Hepatocyte (in vitro differentiated cells): ENCODE measurements around the gene LRRC63. TPM values are rescaled to one million over a fixed set of nuclear protein-coding genes. Genes with fewer than 3 reads are reported as not detected.

ENCODE experiments used
- DNase-seq: peaks from one replicate; pipeline ENCODE4 v3.0.0-alpha.2; 2016; ENCODE audit warnings: low spot score
- H2AFZ ChIP-seq: fragments of 200-600 bp; sonication (generic); 2 replicates; pipeline ENCODE4 v1.6.0; 2016; ENCODE audit warnings: antibody characterized with exemption, mild to moderate bottlenecking
- H3K27ac ChIP-seq: fragments of 200-600 bp; sonication (generic); 2 replicates; pipeline ENCODE4 v1.5.1; 2016; ENCODE audit warnings: mild to moderate bottlenecking
- H3K27me3 ChIP-seq: fragments of 200-600 bp; sonication (generic); 2 replicates; pipeline ENCODE4 v1.6.1; 2016
- H3K36me3 ChIP-seq: fragments of 200-600 bp; sonication (generic); replicated peaks from 2 replicates; pipeline ENCODE4 v1.5.1; 2016; ENCODE audit warnings: low read depth; ENCODE audit not compliant: insufficient read depth
- H3K4me1 ChIP-seq: fragments of 200-600 bp; sonication (generic); 2 replicates; pipeline ENCODE4 v1.5.1; 2016; ENCODE audit warnings: mild to moderate bottlenecking, moderate library complexity; ENCODE audit not compliant: insufficient read depth
- H3K4me2 ChIP-seq: fragments of 200-600 bp; sonication (generic); 2 replicates; pipeline ENCODE4 v1.6.0; 2016
- H3K4me3 ChIP-seq: fragments of 200-600 bp; sonication (generic); 2 replicates; pipeline ENCODE4 v1.5.1; 2016; ENCODE audit warnings: mild to moderate bottlenecking
- H3K79me2 ChIP-seq: fragments of 200-600 bp; sonication (generic); 2 replicates; pipeline ENCODE4 v1.6.0; 2017; ENCODE audit warnings: mild to moderate bottlenecking
- H3K9me2 ChIP-seq: fragments of 200-600 bp; sonication (generic); replicated peaks from 2 replicates; pipeline ENCODE4 v1.6.0; 2017; ENCODE audit warnings: mild to moderate bottlenecking; ENCODE audit not compliant: insufficient read depth
- H3K9me3 ChIP-seq: fragments of 200-600 bp; sonication (generic); 2 replicates; pipeline ENCODE4 v1.5.1; 2016; ENCODE audit warnings: low read depth, mild to moderate bottlenecking
- H4K20me1 ChIP-seq: fragments of 200-600 bp; sonication (generic); 2 replicates; pipeline ENCODE4 v1.6.0; 2016; ENCODE audit warnings: mild to moderate bottlenecking; ENCODE audit not compliant: insufficient read depth, poor library complexity, severe bottlenecking
- EZH2 ChIP-seq: fragments of 200-600 bp; sonication (generic); IDR thresholded peaks from 2 replicates; pipeline ENCODE4 v1.6.1; 2016; ENCODE audit warnings: antibody characterized with exemption, mild to moderate bottlenecking, borderline replicate concordance
- EZH2phosphoT487 ChIP-seq: fragments of 200-600 bp; sonication (generic); IDR thresholded peaks from one replicate; pipeline ENCODE4 v1.6.1; 2018; ENCODE audit warnings: antibody characterized with exemption, mild to moderate bottlenecking, low read depth, moderate library complexity; ENCODE audit not compliant: unreplicated experiment, severe bottlenecking
- WGBS: methylation state at CpG from one replicate; pipeline ENCODE4 v1.1.6; 2016; ENCODE audit warnings: low lambda C conversion rate; ENCODE audit errors: missing lambda C conversion rate; 5-methylcytosine and 5-hydroxymethylcytosine counted together
- polyA plus RNA-seq: library from polyadenylated mRNA; unstranded; fragments of >200 nt; fragmentation: Nextera tagmentation; extraction: Ambion mirVana; gene quantifications from 2 replicates; pipeline ENCODE4 v1.2.1, GENCODE V29; 2016
- total RNA-seq: library from RNA; depleted of rRNA; stranded (reverse); fragments of >200 nt; gene quantifications from 2 replicates; pipeline ENCODE4 v1.2.3, GENCODE V29; 2014
- TF ChIP-seq, protein P1 (sequence below): fragments of 200-600 bp; sonication (generic); IDR thresholded peaks from 2 replicates; pipeline ENCODE4 v1.5.1; 2016; ENCODE audit warnings: antibody characterized with exemption, mild to moderate bottlenecking; ENCODE audit not compliant: poor library complexity

LRRC63 gene
- total and polyA plus RNA-seq, 2 experiments from 2014 or later, result not detected

GRCh38 chr13:46310066-46310465 lies 98.3 kb downstream of the LRRC63 start:
- Histone ChIP-seq H4K20me1 (no peaks in the 10 kb centered on the region), H3K9me2 (no peaks in the 10 kb centered on the region), H2AFZ (no peak overlapping the region), H3K79me2 (no peaks in the 10 kb centered on the region), H3K9me3 (no peaks in the 10 kb centered on the region), H3K4me3 (no peak overlapping the region), H3K4me2 (no peak overlapping the region), H3K36me3 (no peaks in the 10 kb centered on the region), H3K27ac (no peak overlapping the region), H3K4me1 (no peaks in the 10 kb centered on the region), H3K27me3 (no peaks in the 10 kb centered on the region)
- no peak for TF ChIP-seq EZH2
- TF ChIP-seq, protein P1, sequence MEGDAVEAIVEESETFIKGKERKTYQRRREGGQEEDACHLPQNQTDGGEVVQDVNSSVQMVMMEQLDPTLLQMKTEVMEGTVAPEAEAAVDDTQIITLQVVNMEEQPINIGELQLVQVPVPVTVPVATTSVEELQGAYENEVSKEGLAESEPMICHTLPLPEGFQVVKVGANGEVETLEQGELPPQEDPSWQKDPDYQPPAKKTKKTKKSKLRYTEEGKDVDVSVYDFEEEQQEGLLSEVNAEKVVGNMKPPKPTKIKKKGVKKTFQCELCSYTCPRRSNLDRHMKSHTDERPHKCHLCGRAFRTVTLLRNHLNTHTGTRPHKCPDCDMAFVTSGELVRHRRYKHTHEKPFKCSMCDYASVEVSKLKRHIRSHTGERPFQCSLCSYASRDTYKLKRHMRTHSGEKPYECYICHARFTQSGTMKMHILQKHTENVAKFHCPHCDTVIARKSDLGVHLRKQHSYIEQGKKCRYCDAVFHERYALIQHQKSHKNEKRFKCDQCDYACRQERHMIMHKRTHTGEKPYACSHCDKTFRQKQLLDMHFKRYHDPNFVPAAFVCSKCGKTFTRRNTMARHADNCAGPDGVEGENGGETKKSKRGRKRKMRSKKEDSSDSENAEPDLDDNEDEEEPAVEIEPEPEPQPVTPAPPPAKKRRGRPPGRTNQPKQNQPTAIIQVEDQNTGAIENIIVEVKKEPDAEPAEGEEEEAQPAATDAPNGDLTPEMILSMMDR, result no peak
- no peak for TF ChIP-seq EZH2phosphoT487
- WGBS, result 73% methylated on average over 1 of the region's 1 CpG
- DNase-seq, result no peak

DNA sequence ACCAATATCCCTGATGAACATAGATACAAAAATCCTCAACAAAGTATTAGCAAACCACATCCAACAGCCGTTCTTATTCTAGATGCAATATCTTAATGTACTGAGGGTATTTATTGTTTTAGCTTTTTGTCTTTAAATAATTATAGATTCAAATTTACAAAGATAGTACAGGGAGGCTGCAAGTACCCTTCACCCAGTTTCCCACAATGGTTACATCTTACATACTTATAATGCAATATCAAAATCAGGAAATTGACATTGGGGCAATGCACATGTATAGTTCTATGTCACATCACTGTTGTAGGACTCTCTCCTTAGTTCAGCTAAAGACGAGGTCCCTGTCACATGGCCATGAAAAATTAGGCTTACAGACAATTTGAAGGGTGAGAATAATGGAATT lies 99.5 kb downstream of the LRRC63 start:
- Histone ChIP-seq H3K79me2 (no peaks in the 10 kb centered on the region), H2AFZ (no peak overlapping the region), H3K9me2 (no peaks in the 10 kb centered on the region), H3K27me3 (no peaks in the 10 kb centered on the region), H4K20me1 (no peaks in the 10 kb centered on the region), H3K4me2 (no peak overlapping the region), H3K4me1 (no peaks in the 10 kb centered on the region), H3K9me3 (no peaks in the 10 kb centered on the region), H3K36me3 (no peaks in the 10 kb centered on the region), H3K27ac (no peak overlapping the region), H3K4me3 (no peak overlapping the region)
- TF ChIP-seq EZH2phosphoT487 (no peak), EZH2 (no peak)
- TF ChIP-seq, protein P1, result no peak
- no peak for DNase-seq
- WGBS, result 98% methylated on average over 2 of the region's 2 CpGs

DNA sequence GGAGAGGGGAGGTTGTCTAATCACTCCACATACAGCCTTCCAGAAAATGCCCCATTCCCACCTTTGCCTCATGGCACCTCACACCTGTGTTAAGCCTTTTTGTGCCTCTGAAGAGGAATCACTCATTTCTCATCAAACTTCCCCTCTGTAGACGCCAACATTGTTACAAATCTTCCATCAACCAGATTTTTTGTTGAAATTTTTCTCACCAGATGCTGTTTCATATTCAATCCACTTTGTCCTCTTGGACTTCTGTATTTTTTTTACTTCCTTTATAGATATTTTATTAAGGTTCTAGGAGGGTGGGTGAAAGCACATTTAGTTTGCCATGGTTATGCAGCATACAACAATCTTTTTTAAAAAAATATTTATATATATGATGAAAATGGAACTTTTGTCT lies 101.3 kb downstream of the LRRC63 start:
- no peaks in the 10 kb centered on the region for H3K9me2 ChIP-seq
- no peaks in the 10 kb centered on the region for H3K79me2 ChIP-seq
- no peak overlapping the region for H2AFZ ChIP-seq
- no peaks in the 10 kb centered on the region for H3K27me3 ChIP-seq
- 96% methylated on average over 1 of the region's 1 CpG for WGBS
- H3K4me2 ChIP-seq, result no peak overlapping the region
- H4K20me1 ChIP-seq, result no peaks in the 10 kb centered on the region
- no peaks in the 10 kb centered on the region for H3K9me3 ChIP-seq
- no peak overlapping the region for H3K27ac ChIP-seq
- no peak overlapping the region for H3K4me3 ChIP-seq
- H3K4me1 ChIP-seq, result no peaks in the 10 kb centered on the region
- no peak for DNase-seq
- no peaks in the 10 kb centered on the region for H3K36me3 ChIP-seq
- TF ChIP-seq, protein P1, result no peak
- TF ChIP-seq EZH2 (no peak), EZH2phosphoT487 (no peak)
